HG03521 (cell line): ENCODE data around the gene PPP1CA.

ENCODE experiments used
- ATAC-seq: cut with Tn5 transposase; IDR thresholded peaks from one replicate; pipeline ENCODE4 v1.9.1; 2021; ENCODE audit warnings: mild to moderate bottlenecking, moderate library complexity; ENCODE audit not compliant: unreplicated experiment

Gene PPP1CA

GRCh38 chr11:67370351-67371076 is 31.1 kb downstream of the PPP1CA start:
- ATAC-seq, result no peak

- ATAC-seq, result no peak
These were observed 31.8 kb downstream of the PPP1CA start for GRCh38 chr11:67369801-67370284.

- no peak for ATAC-seq
These were observed 32.4 kb downstream of the PPP1CA start for GRCh38 chr11:67369275-67369674.

- ATAC-seq, result no peak
These were observed 33.0 kb downstream of the PPP1CA start for GRCh38 chr11:67368621-67369020.

GRCh38 chr11:67367761-67368227 is 33.9 kb downstream of the PPP1CA start:
- ATAC-seq, result no peak

- no peak for ATAC-seq
These were observed 34.5 kb downstream of the PPP1CA start for GRCh38 chr11:67366961-67367760.

- no peak for ATAC-seq
These were observed 35.1 kb downstream of the PPP1CA start for GRCh38 chr11:67366546-67366945.

GRCh38 chr11:67365736-67366444 is 35.8 kb downstream of the PPP1CA start:
- no peak for ATAC-seq

GRCh38 chr11:67364783-67365722 is 36.6 kb downstream of the PPP1CA start:
- ATAC-seq, result no peak

GRCh38 chr11:67364169-67364568 is 37.5 kb downstream of the PPP1CA start:
- ATAC-seq, result no peak

GRCh38 chr11:67357831-67358670 is 43.6 kb downstream of the PPP1CA start:
- no peak for ATAC-seq

- no peak for ATAC-seq
These were observed 44.6 kb downstream of the PPP1CA start for GRCh38 chr11:67356864-67357561.

GRCh38 chr11:67356387-67356863 is 45.2 kb downstream of the PPP1CA start:
- ATAC-seq, result no peak

- no peak for ATAC-seq
These were observed 45.8 kb downstream of the PPP1CA start for GRCh38 chr11:67355794-67356386.

- ATAC-seq, result no peak
These were observed 46.5 kb downstream of the PPP1CA start for GRCh38 chr11:67355023-67355793.

- no peak for ATAC-seq
These were observed 47.3 kb downstream of the PPP1CA start for GRCh38 chr11:67354075-67355022.
